ENCODE results near the gene SYT3.
"Not testable (repeated sequence)": the region's sequence is repeated elsewhere in the genome, so short reads cannot be mapped to it uniquely, and the experiment has no call there.

Gene SYT3

DNA sequence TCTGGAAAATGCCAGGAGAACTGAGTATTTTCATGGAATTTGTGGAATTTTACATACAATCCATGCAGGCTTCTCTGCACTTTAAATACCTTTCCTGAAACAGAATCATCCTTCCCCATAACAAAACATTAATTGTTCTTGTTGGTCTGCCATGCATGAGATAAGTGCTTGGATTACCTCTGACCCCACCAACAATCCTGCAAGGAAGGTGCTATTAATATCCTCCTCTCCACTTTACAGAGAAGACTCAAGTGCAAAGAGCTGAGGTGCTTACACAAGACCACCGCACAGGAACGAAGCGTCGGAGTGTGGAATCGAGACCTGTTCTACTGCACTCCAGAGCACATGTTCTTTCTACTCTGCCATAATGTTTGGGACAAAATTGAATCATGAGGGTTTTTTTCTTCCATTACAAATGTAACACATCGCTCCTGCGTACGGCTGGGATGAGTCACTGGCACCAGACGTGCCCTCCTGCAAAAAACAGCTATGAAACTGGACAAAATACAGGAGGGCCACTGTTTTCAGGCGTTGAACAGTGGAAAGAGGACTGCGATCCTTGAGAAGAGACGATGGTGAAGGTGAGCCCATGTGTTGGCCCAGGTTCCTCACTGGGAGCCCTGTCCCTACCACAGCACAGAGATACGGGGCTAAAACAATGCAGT lies 58.6 kb downstream of the SYT3 start:
- peaks cover 6% of the 10 kb centered on the region for H3K27me3 Mint-ChIP-seq (ENCODE audit: low read depth)
- H3K27ac Mint-ChIP-seq = peak overlapping the region in 1 of 3 experiments; percentile 78
- H3K9me3 Mint-ChIP-seq = no peaks in the 10 kb centered on the region
- H3K36me3 Mint-ChIP-seq (ENCODE audit: low read depth) = no peaks in the 10 kb centered on the region
- TF ChIP-seq, protein P1, sequence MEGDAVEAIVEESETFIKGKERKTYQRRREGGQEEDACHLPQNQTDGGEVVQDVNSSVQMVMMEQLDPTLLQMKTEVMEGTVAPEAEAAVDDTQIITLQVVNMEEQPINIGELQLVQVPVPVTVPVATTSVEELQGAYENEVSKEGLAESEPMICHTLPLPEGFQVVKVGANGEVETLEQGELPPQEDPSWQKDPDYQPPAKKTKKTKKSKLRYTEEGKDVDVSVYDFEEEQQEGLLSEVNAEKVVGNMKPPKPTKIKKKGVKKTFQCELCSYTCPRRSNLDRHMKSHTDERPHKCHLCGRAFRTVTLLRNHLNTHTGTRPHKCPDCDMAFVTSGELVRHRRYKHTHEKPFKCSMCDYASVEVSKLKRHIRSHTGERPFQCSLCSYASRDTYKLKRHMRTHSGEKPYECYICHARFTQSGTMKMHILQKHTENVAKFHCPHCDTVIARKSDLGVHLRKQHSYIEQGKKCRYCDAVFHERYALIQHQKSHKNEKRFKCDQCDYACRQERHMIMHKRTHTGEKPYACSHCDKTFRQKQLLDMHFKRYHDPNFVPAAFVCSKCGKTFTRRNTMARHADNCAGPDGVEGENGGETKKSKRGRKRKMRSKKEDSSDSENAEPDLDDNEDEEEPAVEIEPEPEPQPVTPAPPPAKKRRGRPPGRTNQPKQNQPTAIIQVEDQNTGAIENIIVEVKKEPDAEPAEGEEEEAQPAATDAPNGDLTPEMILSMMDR (IDR thresholded peaks at IDR 0.05; ENCODE audit: unreplicated experiment in 3 of 3) = no peak
- H3K4me3 Mint-ChIP-seq = no peak overlapping the region
- peaks cover 6% of the 10 kb centered on the region for H3K4me1 Mint-ChIP-seq

DNA sequence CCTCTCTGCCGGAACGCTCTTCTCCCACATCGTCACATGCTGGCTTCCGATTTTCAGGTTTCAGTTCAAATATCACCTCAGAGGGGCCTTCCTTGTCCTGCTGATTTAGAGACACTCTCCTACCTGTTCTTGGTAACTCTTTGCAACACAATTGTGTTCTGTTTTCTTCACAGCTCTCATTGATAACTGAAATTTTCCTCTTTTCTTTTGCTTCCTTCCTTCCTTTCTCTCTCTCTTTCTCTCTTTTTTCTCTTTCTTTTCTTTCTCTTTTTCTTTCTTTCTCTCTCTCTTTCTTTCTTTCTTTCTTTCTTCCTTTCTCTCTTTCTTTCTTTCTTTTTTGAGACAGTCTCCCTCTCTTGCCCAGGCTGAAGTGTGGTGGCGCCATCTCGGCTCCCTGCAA lies 59.4 kb downstream of the SYT3 start:
- Mint-ChIP-seq H3K27me3 (ENCODE audit: low read depth) (peaks cover 6% of the 10 kb centered on the region), H3K36me3 (ENCODE audit: low read depth) (no peaks in the 10 kb centered on the region), H3K9me3 (no peaks in the 10 kb centered on the region), H3K4me3 (no peak overlapping the region), H3K4me1 (peaks cover 6% of the 10 kb centered on the region), H3K27ac (no peak overlapping the region)
- TF ChIP-seq, protein P1 (IDR thresholded peaks at IDR 0.05; ENCODE audit: unreplicated experiment in 3 of 3) = no peak

DNA sequence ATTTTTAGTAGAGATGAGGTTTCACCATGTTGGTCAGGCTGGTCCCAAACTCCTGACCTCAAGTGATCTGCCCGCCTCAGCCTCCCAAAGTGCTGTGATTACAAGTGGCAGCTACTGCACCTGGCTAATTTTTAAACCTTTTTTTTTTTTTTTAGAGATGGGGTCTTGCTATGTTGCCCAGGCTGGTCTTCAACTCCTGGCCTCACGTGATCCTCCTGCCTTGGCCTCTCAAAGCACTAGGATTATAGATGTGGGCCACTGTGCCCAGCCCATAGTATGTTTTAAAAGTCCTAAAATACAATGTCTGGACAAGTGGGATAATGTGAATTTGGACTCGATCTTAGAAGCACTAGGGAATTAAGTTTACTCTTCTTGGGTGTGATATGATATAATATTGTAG lies 62.9 kb downstream of the SYT3 start:
- not testable (repeated sequence) for H3K4me3 Mint-ChIP-seq; H3K36me3 Mint-ChIP-seq (ENCODE audit: low read depth); H3K27ac Mint-ChIP-seq; H3K4me1 Mint-ChIP-seq; H3K9me3 Mint-ChIP-seq
- H3K27me3 Mint-ChIP-seq (ENCODE audit: low read depth) = peaks cover 18% of the 10 kb centered on the region

DNA sequence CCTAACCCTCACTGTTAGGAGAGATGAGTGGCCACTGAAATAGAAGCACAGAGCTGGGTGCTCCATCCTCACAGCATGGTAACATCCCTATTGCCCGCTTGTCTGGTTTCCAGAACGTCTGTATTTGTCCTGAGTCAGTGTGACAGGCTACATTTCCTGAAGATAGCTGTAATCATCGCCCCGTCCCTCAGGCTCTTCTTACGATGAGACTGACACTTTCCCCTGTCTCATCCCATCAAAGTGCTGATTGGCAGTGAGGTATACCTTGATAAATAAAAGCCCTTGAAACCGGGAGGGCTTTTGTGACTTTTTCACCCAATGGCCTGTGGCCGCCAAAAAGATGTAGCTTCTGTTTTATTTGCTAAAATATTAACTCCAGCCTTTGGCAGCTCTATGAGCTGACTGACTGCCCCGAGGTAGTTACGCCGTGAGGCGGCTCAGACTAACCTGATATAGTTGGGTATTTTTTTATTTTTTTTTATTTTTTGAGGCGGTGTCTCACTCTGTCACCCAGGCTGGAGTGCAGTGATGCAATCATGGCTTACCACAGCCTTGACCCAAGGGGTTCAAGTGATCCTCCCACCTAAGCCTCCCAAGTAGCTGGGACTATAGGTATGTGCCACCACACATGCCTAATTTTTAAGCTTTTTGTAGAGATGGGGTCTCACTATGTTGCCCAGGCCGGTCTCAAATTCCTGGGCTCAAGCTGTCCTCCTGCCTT lies 65.8 kb downstream of the SYT3 start:
- H3K36me3 Mint-ChIP-seq (ENCODE audit: low read depth) = no peaks in the 10 kb centered on the region
- no peaks in the 10 kb centered on the region for H3K9me3 Mint-ChIP-seq
- H3K4me1 Mint-ChIP-seq = no peaks in the 10 kb centered on the region
- H3K4me3 Mint-ChIP-seq = no peak overlapping the region
- peaks cover 37% of the 10 kb centered on the region for H3K27me3 Mint-ChIP-seq (ENCODE audit: low read depth)
- TF ChIP-seq, protein P1 (IDR thresholded peaks at IDR 0.05; ENCODE audit: unreplicated experiment in 3 of 3) = no peak
- H3K27ac Mint-ChIP-seq = no peak overlapping the region
